Smooth muscle cell (in vitro differentiated cells): ENCODE measurements around the gene CNFN. TPM values are rescaled to one million over a fixed set of nuclear protein-coding genes. Genes with fewer than 3 reads are reported as not detected.

Experiments
- DNase-seq: peaks from one replicate; lab custom pipeline; 2025; ENCODE audit not compliant: unreplicated experiment; lab: John Stamatoyannopoulos, UW
- H2AFZ ChIP-seq: fragments of 200-600 bp; sonication (generic); 2 replicates; pipeline ENCODE4 v1.6.0; 2016; ENCODE audit warnings: antibody characterized with exemption, low read depth, mild to moderate bottlenecking
- H3F3A ChIP-seq: fragments of 200-600 bp; sonication (generic); 2 replicates; pipeline ENCODE4 v1.6.0; 2017; ENCODE audit warnings: antibody characterized with exemption, low read depth
- H3K27ac ChIP-seq: fragments of 200-600 bp; sonication (generic); 2 replicates; pipeline ENCODE4 v1.5.1; 2016; ENCODE audit warnings: low read depth, mild to moderate bottlenecking
- H3K27me3 ChIP-seq: fragments of 200-600 bp; sonication (generic); 2 replicates; pipeline ENCODE4 v1.6.1; 2016; ENCODE audit warnings: low read depth, mild to moderate bottlenecking
- H3K36me3 ChIP-seq: fragments of 200-600 bp; sonication (generic); 2 replicates; pipeline ENCODE4 v1.5.1; 2016; ENCODE audit warnings: low read depth
- H3K4me1 ChIP-seq: fragments of 200-600 bp; sonication (generic); 2 replicates; pipeline ENCODE4 v1.5.1; 2016; ENCODE audit warnings: low read depth
- H3K4me2 ChIP-seq: fragments of 200-600 bp; sonication (generic); 2 replicates; pipeline ENCODE4 v1.6.0; 2016; ENCODE audit warnings: mild to moderate bottlenecking
- H3K4me3 ChIP-seq: fragments of 200-600 bp; sonication (generic); 2 replicates; pipeline ENCODE4 v1.5.1; 2016; ENCODE audit warnings: mild to moderate bottlenecking
- H3K79me2 ChIP-seq: fragments of 200-600 bp; sonication (generic); 2 replicates; pipeline ENCODE4 v1.6.0; 2016; ENCODE audit warnings: low read depth, mild to moderate bottlenecking
- H3K9ac ChIP-seq: fragments of 200-600 bp; sonication (generic); 2 replicates; pipeline ENCODE4 v1.6.0; 2016; ENCODE audit warnings: low read depth
- H3K9me3 ChIP-seq: fragments of 200-600 bp; sonication (generic); replicated peaks from 2 replicates; pipeline ENCODE4 v1.5.1; 2016; ENCODE audit warnings: low read depth
- H4K20me1 ChIP-seq: fragments of 200-600 bp; sonication (generic); 2 replicates; pipeline ENCODE4 v1.6.0; 2016; ENCODE audit warnings: low read depth
- CTCF ChIP-seq: fragments of 200-600 bp; sonication (generic); IDR thresholded peaks from 2 replicates; pipeline ENCODE4 v1.5.1; 2017; ENCODE audit warnings: borderline replicate concordance, mild to moderate bottlenecking, antibody characterized with exemption; ENCODE audit not compliant: insufficient read depth, poor library complexity, severe bottlenecking
- whole genome bisulfite sequencing: methylation state at CpG from one replicate; pipeline ENCODE4 v1.1.7; 2016; ENCODE audit warnings: low lambda C conversion rate; 5-methylcytosine and 5-hydroxymethylcytosine counted together
- polyA plus RNA-seq: library from polyadenylated mRNA; unstranded; fragments of >200 nt; fragmentation: Nextera tagmentation; extraction: Ambion mirVana; gene quantifications from 2 replicates; pipeline ENCODE4 v1.2.1, GENCODE V29; 2016
- total RNA-seq: library from RNA; depleted of rRNA; stranded (reverse); fragments of >200 nt; gene quantifications from 2 replicates; pipeline ENCODE4 v1.2.3, GENCODE V29; 2014

Gene CNFN
- total and polyA plus RNA-seq, 2 experiments from 2014 or later = 24.1 to 44.9 TPM

GRCh38 chr19:42362891-42363440 is 27.1 kb downstream of the CNFN start:
- H2AFZ ChIP-seq = no peak overlapping the region
- no peaks in the 10 kb centered on the region for H3K79me2 ChIP-seq
- DNase-seq = no peak
- TF ChIP-seq CTCF = no peak
- H3K27me3 ChIP-seq = no peaks in the 10 kb centered on the region
- WGBS = 96% methylated on average over 13 of the region's 13 CpGs
- H3K4me3 ChIP-seq = no peak overlapping the region
- H3K4me2 ChIP-seq = no peak overlapping the region
- H3K27ac ChIP-seq = no peak overlapping the region
- no peak overlapping the region for H3K9ac ChIP-seq
- no peaks in the 10 kb centered on the region for H3K9me3 ChIP-seq
- H4K20me1 ChIP-seq = no peaks in the 10 kb centered on the region
- H3K36me3 ChIP-seq = peaks cover 6% of the 10 kb centered on the region
- H3K4me1 ChIP-seq = no peaks in the 10 kb centered on the region
- H3F3A ChIP-seq = no peaks in the 10 kb centered on the region

GRCh38 chr19:42362342-42362741 is 27.8 kb downstream of the CNFN start:
- 98% methylated on average over 14 of the region's 14 CpGs for WGBS
- Histone ChIP-seq H3K27ac (no peak overlapping the region), H4K20me1 (no peaks in the 10 kb centered on the region), H3K4me2 (no peak overlapping the region), H3K79me2 (no peaks in the 10 kb centered on the region), H3K9ac (no peak overlapping the region), H3K9me3 (no peaks in the 10 kb centered on the region), H3K4me1 (no peaks in the 10 kb centered on the region), H3K4me3 (no peak overlapping the region), H3K27me3 (no peaks in the 10 kb centered on the region), H2AFZ (no peak overlapping the region), H3K36me3 (peaks cover 6% of the 10 kb centered on the region), H3F3A (no peaks in the 10 kb centered on the region)
- no peak for DNase-seq
- no peak for TF ChIP-seq CTCF

- Histone ChIP-seq H4K20me1 (no peaks in the 10 kb centered on the region), H3K4me1 (no peaks in the 10 kb centered on the region), H3K4me3 (no peak overlapping the region), H3K9me3 (no peaks in the 10 kb centered on the region), H3K9ac (no peak overlapping the region), H3K79me2 (no peaks in the 10 kb centered on the region), H3K4me2 (no peak overlapping the region), H3K36me3 (peaks cover 6% of the 10 kb centered on the region), H3F3A (no peaks in the 10 kb centered on the region), H2AFZ (no peak overlapping the region), H3K27me3 (no peaks in the 10 kb centered on the region), H3K27ac (no peak overlapping the region)
- WGBS = 91% methylated on average over 4 of the region's 7 CpGs
- DNase-seq = no peak
- no peak for TF ChIP-seq CTCF
Measured at GRCh38 chr19:42361545-42361910, 28.6 kb downstream of the CNFN start.

- 76% methylated on average over 16 of the region's 16 CpGs for WGBS
- no peak for TF ChIP-seq CTCF
- no peak overlapping the region for H3K9ac ChIP-seq
Measured at GRCh38 chr19:42360787-42361544, 29.1 kb downstream of the CNFN start.

More at GRCh38 chr19:42360787-42361544, 29.1 kb downstream of the CNFN start:
- no peak overlapping the region for H3K4me2 ChIP-seq
- peaks cover 6% of the 10 kb centered on the region for H3K36me3 ChIP-seq
- no peaks in the 10 kb centered on the region for H4K20me1 ChIP-seq
- H3F3A ChIP-seq = no peaks in the 10 kb centered on the region
- H3K27me3 ChIP-seq = no peaks in the 10 kb centered on the region
- H3K4me1 ChIP-seq = no peaks in the 10 kb centered on the region
- H3K9me3 ChIP-seq = no peaks in the 10 kb centered on the region
- H3K4me3 ChIP-seq = no peak overlapping the region
- H2AFZ ChIP-seq = no peak overlapping the region
- peak overlapping the region; percentile 1 for H3K27ac ChIP-seq
- no peak for DNase-seq
- no peaks in the 10 kb centered on the region for H3K79me2 ChIP-seq
